ENCODE data around the gene RNFT2.

RNFT2 gene

GRCh38 chr12:116800918-116801317 lies 62.8 kb downstream of the RNFT2 start:
- H3K27ac Mint-ChIP-seq = no peak overlapping the region
- H3K4me3 Mint-ChIP-seq = no peak overlapping the region
- no peaks in the 10 kb centered on the region for H3K27me3 Mint-ChIP-seq (ENCODE audit: low read depth)
- H3K4me1 Mint-ChIP-seq = no peaks in the 10 kb centered on the region
- no peak for TF ChIP-seq CTCF (IDR thresholded peaks at IDR 0.05; ENCODE audit: unreplicated experiment in 3 of 3)
- H3K36me3 Mint-ChIP-seq (ENCODE audit: low read depth) = peaks cover 41% of the 10 kb centered on the region
- H3K9me3 Mint-ChIP-seq = peaks cover 19% of the 10 kb centered on the region

GRCh38 chr12:116802018-116802417 lies 63.9 kb downstream of the RNFT2 start:
- Mint-ChIP-seq H3K27me3 (ENCODE audit: low read depth) (no peaks in the 10 kb centered on the region), H3K9me3 (peaks cover 16% of the 10 kb centered on the region), H3K27ac (no peak overlapping the region), H3K4me3 (no peak overlapping the region), H3K4me1 (no peaks in the 10 kb centered on the region), H3K36me3 (ENCODE audit: low read depth) (peaks cover 32% of the 10 kb centered on the region)
- no peak for TF ChIP-seq CTCF (IDR thresholded peaks at IDR 0.05; ENCODE audit: unreplicated experiment in 3 of 3)

- no peak for TF ChIP-seq CTCF (IDR thresholded peaks at IDR 0.05; ENCODE audit: unreplicated experiment in 3 of 3)
- H3K27ac Mint-ChIP-seq = no peak overlapping the region
- no peaks in the 10 kb centered on the region for H3K4me1 Mint-ChIP-seq
- H3K27me3 Mint-ChIP-seq (ENCODE audit: low read depth) = no peaks in the 10 kb centered on the region
- H3K36me3 Mint-ChIP-seq (ENCODE audit: low read depth) = peaks cover 23% of the 10 kb centered on the region
- H3K4me3 Mint-ChIP-seq = no peak overlapping the region
- H3K9me3 Mint-ChIP-seq = peaks cover 10% of the 10 kb centered on the region
Observed at GRCh38 chr12:116803013-116803736, 65.1 kb downstream of the RNFT2 start.

GRCh38 chr12:116804051-116804450 lies 65.9 kb downstream of the RNFT2 start:
- Mint-ChIP-seq H3K4me1 (no peaks in the 10 kb centered on the region), H3K4me3 (no peak overlapping the region), H3K9me3 (peaks cover 10% of the 10 kb centered on the region), H3K27ac (no peak overlapping the region), H3K27me3 (ENCODE audit: low read depth) (no peaks in the 10 kb centered on the region), H3K36me3 (ENCODE audit: low read depth) (peaks cover 16% of the 10 kb centered on the region)
- no peak for TF ChIP-seq CTCF (IDR thresholded peaks at IDR 0.05; ENCODE audit: unreplicated experiment in 3 of 3)

- H3K27ac Mint-ChIP-seq = no peak overlapping the region
- H3K4me3 Mint-ChIP-seq = no peak overlapping the region
- H3K36me3 Mint-ChIP-seq (ENCODE audit: low read depth) = no peaks in the 10 kb centered on the region
- TF ChIP-seq CTCF (IDR thresholded peaks at IDR 0.05; ENCODE audit: unreplicated experiment in 3 of 3) = no peak
- no peaks in the 10 kb centered on the region for H3K27me3 Mint-ChIP-seq (ENCODE audit: low read depth)
- H3K9me3 Mint-ChIP-seq = no peaks in the 10 kb centered on the region
- H3K4me1 Mint-ChIP-seq = no peaks in the 10 kb centered on the region
Observed at GRCh38 chr12:116806845-116807440, 68.8 kb downstream of the RNFT2 start.

- H3K4me1 Mint-ChIP-seq = no peaks in the 10 kb centered on the region
- H3K36me3 Mint-ChIP-seq (ENCODE audit: low read depth) = no peaks in the 10 kb centered on the region
- no peaks in the 10 kb centered on the region for H3K27me3 Mint-ChIP-seq (ENCODE audit: low read depth)
Observed at GRCh38 chr12:116807546-116807945, 69.4 kb downstream of the RNFT2 start.

More at GRCh38 chr12:116807546-116807945, 69.4 kb downstream of the RNFT2 start:
- no peaks in the 10 kb centered on the region for H3K9me3 Mint-ChIP-seq
- H3K4me3 Mint-ChIP-seq = no peak overlapping the region
- H3K27ac Mint-ChIP-seq = no peak overlapping the region
- TF ChIP-seq CTCF (IDR thresholded peaks at IDR 0.05; ENCODE audit: unreplicated experiment in 3 of 3) = no peak
